ENCODE results near the gene LRRC8C.

DNA sequence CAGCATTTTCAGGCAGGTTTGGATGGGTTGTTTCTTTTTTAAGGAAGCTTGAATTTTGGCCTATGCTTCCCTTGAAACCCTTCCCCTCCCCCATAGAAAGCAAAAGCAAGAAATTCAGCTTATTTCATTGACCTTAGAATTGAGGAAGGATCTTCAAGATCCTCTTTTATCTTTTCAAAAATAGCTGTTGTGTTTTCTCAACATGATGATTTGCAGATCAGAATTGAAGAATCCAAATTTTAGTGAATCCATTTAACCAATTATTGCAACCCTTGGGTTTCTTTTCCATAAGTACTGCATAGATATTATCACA lies 73.7 kb downstream of the LRRC8C start:
- TF ChIP-seq CTCF (IDR thresholded peaks at IDR 0.05; ENCODE audit: insufficient read depth, low read depth, low read length) (no peak), EZH2 (IDR thresholded peaks at IDR 0.05; ENCODE audit: insufficient read depth, low read length) (no peak)

All from astrocyte (in vitro differentiated cells and primary cell).